Measurements from ENCODE around the gene ACYP2.

The ACYP2 gene

DNA sequence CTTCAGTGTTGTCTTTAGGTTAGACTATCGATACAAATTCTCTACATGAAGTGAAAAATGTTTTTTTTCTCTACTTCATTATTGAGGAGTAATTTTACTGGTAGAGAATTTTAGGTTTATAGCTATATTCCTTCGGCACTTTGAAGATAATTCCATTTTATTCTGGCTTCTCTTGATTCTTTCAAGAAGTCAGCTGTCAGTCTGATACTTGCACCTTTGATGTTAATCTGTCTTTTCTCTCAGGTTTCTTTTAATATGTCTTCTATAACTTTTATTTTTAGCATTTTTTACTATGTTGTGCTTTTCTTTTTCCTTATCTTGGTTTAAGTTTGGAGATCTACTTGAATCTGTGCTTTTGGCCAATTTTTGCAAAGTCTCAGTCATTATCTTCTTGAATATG is 122.0 kb downstream of the ACYP2 start:
- no peaks in the 10 kb centered on the region for H3K36me3 ChIP-seq
- H3K27me3 ChIP-seq = no peaks in the 10 kb centered on the region
- no peaks in the 10 kb centered on the region for H3K4me1 ChIP-seq
- no peaks in the 10 kb centered on the region for H3K9me3 ChIP-seq
- H3K4me3 ChIP-seq (ENCODE audit: low read depth, low read length) = no peak overlapping the region
- TF ChIP-seq, protein P1, sequence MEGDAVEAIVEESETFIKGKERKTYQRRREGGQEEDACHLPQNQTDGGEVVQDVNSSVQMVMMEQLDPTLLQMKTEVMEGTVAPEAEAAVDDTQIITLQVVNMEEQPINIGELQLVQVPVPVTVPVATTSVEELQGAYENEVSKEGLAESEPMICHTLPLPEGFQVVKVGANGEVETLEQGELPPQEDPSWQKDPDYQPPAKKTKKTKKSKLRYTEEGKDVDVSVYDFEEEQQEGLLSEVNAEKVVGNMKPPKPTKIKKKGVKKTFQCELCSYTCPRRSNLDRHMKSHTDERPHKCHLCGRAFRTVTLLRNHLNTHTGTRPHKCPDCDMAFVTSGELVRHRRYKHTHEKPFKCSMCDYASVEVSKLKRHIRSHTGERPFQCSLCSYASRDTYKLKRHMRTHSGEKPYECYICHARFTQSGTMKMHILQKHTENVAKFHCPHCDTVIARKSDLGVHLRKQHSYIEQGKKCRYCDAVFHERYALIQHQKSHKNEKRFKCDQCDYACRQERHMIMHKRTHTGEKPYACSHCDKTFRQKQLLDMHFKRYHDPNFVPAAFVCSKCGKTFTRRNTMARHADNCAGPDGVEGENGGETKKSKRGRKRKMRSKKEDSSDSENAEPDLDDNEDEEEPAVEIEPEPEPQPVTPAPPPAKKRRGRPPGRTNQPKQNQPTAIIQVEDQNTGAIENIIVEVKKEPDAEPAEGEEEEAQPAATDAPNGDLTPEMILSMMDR (IDR thresholded peaks at IDR 0.05; ENCODE audit: low read depth, low read length) = no peak
- DNase-seq = no peak

DNA sequence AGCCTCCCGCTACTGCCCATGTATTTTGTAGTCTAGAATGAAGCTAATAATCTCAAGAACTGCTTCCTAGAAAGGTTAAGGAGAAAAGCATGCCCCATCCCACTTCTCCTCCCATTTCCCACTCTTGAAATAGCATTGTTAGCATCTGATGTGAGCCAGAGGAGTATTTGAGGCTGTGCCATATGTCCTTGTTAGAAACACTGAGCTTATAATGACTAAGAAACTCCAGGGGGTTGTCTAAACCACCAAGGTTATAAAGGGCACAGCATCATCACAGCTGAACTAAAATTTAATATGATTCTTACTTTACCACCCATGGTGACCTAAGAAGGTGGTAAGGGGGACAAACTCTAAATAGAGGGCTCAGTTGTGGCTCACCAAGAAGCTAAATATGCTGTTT is 124.0 kb downstream of the ACYP2 start:
- TF ChIP-seq, protein P1 (IDR thresholded peaks at IDR 0.05; ENCODE audit: low read depth, low read length) = no peak
- Histone ChIP-seq H3K36me3 (no peaks in the 10 kb centered on the region), H3K9me3 (no peaks in the 10 kb centered on the region), H3K27me3 (no peaks in the 10 kb centered on the region), H3K4me1 (no peaks in the 10 kb centered on the region), H3K4me3 (ENCODE audit: low read depth, low read length) (no peak overlapping the region)
- DNase-seq = no peak

GRCh38 chr2:54240515-54241469 is 125.4 kb downstream of the ACYP2 start:
- no peak for DNase-seq
- Histone ChIP-seq H3K27me3 (no peaks in the 10 kb centered on the region), H3K36me3 (no peaks in the 10 kb centered on the region), H3K9me3 (no peaks in the 10 kb centered on the region), H3K4me1 (no peaks in the 10 kb centered on the region), H3K4me3 (ENCODE audit: low read depth, low read length) (no peak overlapping the region)
- TF ChIP-seq, protein P1 (IDR thresholded peaks at IDR 0.05; ENCODE audit: low read depth, low read length) = no peak

DNA sequence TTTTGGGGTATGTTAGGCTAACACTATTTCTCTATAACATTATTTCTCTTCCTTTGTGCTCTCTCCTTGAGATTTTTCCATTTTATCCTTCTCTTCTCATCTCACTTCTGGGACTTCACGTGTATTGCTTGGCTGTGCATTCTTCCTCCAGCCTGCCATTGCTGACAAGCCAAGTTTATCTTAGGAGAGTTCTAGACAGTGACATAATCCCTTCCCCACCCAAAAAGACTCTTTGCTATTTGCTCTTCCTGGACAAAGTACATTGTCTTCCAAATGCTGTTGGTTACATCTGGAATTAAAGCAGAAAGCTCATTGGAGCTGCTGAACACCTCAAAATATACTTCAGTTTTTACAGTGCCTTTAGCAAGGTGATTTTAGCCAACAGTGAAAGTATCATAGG is 131.7 kb downstream of the ACYP2 start:
- no peaks in the 10 kb centered on the region for H3K27me3 ChIP-seq
- TF ChIP-seq, protein P1 (IDR thresholded peaks at IDR 0.05; ENCODE audit: low read depth, low read length) = no peak
- no peak overlapping the region for H3K4me3 ChIP-seq (ENCODE audit: low read depth, low read length)
- H3K36me3 ChIP-seq = no peaks in the 10 kb centered on the region
- no peaks in the 10 kb centered on the region for H3K9me3 ChIP-seq
- DNase-seq = no peak
- no peaks in the 10 kb centered on the region for H3K4me1 ChIP-seq

DNA sequence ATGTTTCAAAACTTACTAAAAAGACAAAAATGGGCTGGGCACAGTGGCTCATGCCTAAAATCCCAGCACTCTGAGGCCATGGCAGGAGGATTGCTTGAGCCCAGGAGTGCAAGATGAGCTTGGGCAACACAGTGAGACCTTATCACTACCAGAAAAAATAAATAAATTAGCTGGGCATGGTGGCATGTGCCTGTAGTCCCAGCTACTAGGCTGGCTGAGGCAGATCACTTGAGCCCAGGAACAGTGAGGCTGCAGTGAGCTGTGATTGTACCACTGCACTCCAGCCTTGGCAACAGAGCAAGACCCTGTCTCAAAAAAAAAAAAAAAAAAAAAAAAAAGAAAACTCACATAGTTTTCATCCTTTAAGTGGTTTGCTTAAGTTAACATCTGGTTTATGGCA is 134.2 kb downstream of the ACYP2 start:
- H3K4me1 ChIP-seq = no peaks in the 10 kb centered on the region
- no peak for DNase-seq
- H3K9me3 ChIP-seq = no peaks in the 10 kb centered on the region
- no peaks in the 10 kb centered on the region for H3K36me3 ChIP-seq
- no peaks in the 10 kb centered on the region for H3K27me3 ChIP-seq
- TF ChIP-seq, protein P1 (IDR thresholded peaks at IDR 0.05; ENCODE audit: low read depth, low read length) = no peak
- H3K4me3 ChIP-seq (ENCODE audit: low read depth, low read length) = no peak overlapping the region

DNA sequence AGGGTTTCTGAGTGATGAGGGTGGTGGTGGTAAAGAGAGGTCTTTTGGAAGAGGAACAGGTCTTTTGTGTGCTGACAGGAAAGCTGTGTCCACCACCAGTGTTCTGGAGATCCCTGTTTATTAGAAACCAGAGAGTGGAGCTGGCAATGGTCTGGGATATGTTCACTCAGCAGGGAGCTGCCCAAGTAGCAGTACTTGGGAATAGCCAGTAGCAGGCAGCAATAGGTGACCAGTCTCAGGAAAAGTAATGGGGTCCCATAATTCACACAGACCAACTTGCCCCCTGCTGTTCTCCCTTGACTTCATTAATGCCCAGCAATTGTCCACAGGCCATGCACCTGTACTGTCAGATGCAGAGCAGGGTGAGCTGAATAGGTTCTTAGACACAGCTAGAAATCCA is 138.8 kb downstream of the ACYP2 start:
- H3K9me3 ChIP-seq = no peaks in the 10 kb centered on the region
- H3K27me3 ChIP-seq = no peaks in the 10 kb centered on the region
- TF ChIP-seq, protein P1 (IDR thresholded peaks at IDR 0.05; ENCODE audit: low read depth, low read length) = 0 out of 2 replicates have a peak, but pooled peaks have one; percentile 12
- H3K4me1 ChIP-seq = no peaks in the 10 kb centered on the region
- DNase-seq = no peak
- H3K36me3 ChIP-seq = no peaks in the 10 kb centered on the region
- H3K4me3 ChIP-seq (ENCODE audit: low read depth, low read length) = no peak overlapping the region

Data from BE2C (cell line).